GM21367 (cell line): ENCODE measurements around the gene PARD3.
"Not testable (repeated sequence)": the region's sequence is repeated elsewhere in the genome, so short reads cannot be mapped to it uniquely, and the experiment has no call there.

ENCODE experiments used
- ATAC-seq: cut with Tn5 transposase; IDR thresholded peaks from one replicate; pipeline ENCODE4 v1.9.1; 2021; ENCODE audit not compliant: unreplicated experiment

Gene PARD3

DNA sequence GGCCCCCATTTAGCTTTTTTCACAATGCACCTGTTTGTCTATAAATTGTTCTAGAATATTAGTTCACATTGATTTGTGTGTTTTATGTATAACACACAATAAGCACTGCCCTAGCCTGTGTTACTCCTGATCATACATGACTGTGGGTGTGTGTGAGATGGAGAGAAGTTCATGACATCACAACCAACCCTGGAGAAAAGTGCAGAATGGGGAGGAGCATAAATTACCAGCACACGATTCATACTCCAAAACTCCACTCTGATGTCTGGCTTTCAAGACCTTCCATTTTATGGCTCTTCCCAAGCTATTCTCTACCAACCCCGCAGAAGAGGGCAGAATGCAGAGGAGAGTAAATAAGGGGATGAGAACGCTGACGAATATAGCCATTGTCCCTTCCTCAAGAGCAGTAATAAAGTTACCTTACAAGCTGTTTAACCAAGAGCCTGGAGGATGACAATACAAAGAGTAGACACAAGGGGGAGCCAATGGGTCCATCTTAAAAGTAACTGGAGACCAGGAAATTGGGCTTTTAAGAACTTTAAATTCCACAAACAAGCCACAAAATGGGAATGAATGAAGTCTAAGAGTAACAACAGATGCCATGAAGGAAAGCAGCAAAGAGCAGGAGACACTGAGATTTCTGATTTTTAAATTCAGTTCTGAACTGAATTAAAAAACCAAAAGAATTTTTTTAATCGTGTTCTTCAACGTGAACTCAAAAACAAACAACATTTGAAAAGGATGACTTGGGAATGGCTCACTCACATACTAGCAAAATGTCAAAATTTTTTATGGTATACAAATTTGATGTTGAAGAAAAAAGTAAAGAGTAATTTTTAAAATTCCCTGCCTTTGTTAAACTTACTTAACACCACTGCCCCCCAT lies 159.6 kb downstream of the PARD3 start:
- ATAC-seq: no peak

DNA sequence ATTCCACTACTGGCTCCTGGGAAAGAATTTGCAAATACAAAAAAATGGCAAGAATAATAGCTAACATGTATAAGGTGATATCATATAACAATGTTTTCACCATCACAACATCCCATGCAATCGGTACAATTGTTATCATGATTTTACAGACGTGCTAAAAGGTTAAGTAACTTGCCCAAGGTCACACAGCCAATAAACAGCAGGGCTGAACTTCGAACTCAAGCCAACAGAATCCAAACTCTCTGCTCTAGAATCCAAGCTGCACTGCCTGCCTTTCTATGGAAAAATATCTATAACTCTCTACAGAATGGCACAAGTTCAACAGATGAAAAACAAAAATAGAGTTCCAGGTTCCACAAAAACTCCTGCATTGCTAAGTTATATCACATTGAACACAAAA lies 160.9 kb downstream of the PARD3 start:
- ATAC-seq: no peak

DNA sequence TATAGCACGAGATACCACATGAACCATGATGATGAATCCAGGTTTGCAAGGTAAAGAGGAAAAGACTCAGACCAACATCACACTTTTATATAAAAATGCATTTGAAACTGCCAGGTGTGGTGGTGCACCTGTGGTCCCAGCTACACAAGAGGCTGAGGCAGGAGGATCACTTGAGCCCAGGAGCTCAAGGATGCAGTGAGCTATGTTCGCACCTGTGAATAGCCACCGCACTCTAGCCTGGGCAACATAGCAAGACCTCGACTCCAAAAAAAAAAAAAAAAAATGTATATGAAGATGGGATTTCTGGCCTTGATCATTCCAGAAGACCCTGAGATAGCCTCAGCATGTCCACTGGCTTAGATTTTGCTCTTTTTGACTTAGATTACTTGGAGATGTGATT lies 161.6 kb downstream of the PARD3 start:
- no peak for ATAC-seq

DNA sequence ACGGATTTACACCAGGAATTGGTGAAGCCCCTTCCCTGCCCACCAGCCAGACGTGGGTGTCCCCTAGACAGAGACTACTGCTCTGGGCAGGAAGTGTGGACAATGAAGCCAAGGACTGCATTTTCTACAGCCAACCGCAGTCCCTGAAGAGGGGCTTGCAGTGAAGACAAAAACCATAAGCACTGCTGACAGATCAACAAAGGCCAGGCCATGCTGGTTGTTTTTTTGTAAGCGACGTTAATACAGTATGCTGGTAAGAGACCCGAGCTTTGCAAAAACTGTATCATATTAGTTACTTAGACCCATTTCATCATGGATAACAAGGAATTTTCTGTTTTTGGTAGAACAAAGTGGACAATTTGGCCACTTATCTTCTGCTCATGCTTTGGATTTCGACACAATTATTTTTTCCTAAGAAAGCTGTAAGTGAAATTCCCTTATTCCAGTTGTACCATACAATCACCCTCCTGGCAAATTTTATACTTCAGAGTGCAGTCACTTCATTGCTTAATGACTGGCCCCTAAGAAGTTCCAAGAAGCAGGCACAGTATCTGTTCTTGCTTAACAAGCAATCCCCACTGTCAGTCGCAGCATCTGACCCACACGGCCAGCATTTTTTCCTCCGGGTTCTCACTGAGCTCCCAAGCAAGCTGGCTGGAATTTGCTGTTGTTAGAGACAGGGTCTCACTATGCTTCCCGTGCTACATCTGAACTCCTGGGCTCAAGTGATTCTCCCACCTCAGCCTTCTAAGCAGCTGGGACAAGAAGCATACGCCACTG lies 163.5 kb downstream of the PARD3 start:
- ATAC-seq: no peak

DNA sequence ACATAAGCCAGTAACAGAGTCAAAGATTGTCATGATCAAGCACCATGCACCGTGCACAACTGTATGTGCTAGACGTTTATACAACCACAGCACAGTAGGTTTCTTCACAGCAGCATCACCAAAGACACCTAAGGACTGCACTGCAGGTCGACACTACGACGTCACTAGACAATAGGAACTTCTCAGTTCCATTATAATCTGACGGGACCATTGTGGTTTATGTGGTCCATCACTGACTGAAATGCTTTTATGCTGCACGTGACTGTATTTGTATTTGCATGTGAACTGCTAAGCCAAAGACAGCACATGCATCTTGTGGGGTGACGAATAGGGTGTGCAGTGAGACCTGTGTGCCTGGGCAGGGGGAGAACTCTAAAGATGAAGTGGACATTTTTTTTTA lies 164.9 kb downstream of the PARD3 start:
- ATAC-seq: no peak

DNA sequence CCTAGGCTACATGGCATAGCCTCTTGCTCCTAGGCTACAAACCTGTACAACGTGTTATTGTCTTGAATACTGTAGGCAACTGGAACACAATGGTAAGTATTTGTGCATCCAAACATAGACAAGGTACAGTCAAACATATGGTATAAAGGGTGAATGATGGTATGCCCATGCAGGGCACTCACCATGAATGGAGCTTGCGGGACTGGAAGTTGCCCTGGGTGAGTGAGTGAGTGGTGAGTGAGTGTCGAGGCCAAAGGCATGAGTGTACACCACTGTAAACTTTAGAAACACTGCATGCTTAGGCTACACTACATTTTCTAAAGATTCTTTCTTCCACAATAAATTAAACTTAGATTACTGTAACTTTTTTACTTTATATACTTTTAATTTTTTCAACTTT lies 165.7 kb downstream of the PARD3 start:
- no peak for ATAC-seq

DNA sequence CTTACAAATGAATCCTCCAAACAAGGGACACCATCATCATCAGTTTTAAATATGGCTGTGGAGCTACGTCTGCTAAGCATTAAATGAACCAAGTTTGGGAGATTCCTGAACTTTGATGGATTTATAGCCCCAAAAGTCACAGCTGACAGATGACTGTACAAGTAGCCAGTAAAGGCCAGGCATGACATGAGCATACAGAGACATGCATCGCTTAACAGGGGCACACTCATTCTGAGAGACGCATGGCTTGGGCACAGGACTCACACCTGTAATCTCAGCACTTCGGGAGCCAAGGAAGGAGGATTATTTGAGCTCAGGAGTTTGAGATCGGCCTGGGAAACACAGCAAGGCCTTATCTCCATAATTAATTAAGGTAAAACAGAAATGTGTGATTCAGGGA lies 166.2 kb downstream of the PARD3 start:
- no peak for ATAC-seq

DNA sequence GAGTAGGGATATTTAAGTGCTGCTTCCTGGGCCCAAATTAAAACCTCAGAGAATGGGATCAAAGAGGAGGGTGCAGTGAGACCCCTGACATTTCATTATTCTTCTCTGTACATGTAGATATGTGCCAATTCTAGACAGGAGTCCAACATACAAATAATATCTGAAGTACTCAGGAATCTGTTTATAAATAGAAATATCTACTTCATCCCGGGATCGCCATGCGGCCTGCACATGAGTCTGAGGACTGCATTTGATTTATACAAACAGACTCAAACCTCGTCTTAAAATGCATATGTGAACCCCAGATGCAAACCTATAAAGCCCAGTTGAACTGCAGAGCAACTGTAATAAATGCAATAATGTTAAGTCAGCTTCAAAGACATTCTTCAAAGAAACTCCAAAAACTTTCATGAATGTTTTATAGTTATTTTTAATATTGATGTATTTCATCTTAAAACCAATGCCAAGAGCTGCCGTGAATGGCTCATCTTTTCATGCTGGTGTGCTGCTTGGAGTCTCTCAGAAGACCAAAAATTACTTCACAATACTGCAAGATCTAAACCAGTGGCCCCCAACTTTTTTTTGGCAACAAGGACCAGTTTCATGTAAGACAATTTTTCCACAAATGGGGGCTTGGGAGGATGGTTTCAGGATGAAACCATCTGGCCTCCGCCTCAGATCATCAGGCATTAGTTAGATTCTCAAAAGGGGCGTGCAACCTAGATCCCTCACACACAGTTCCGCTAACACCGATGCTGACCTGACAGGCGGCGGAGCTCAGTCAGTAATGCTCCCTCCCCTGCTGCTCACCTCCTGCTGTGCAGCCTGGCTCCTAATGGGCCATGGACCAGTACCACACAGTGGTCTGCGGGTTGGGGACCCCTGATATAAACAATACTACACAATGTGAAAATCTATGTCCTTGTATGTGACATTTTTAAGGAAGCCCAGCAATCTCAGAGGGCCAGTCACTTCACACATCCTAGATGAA lies 166.9 kb downstream of the PARD3 start:
- ATAC-seq: no peak

DNA sequence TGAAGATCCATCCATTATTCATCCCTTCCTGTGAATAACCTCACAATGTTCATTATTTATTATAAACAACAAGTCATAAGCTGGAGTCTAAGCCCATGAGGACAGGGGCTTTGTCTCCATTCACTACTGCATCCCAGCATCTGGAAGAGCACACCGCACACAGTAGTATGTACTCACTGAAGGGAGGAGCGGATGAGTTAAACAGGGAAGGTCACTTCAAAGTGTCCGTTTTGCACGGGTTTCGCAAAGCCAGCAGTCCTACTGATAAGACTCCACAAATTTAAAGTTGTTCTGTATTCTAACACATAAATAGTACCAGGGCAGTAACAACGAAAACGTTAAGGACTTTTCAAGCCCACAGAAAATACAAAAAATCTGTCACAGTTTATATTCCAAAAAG lies 167.9 kb downstream of the PARD3 start:
- ATAC-seq: no peak

DNA sequence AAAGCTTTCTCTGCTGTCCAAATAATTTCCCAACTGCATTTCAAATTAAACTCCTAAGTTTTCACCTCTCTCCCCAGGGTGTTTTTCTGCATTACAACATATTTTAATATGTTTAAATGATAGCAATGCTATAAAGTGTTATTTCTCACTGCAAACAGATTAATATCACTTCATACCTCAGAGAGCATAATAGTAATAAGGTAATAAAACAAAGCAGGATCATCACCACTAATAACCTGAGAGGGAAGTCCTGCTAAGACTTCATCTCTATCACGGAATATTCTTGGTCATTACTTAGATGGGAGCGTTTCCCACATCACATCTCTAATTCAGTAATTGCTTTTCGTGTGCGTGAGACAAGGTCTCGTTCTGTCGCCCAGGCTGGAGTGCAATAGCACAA lies 168.8 kb downstream of the PARD3 start:
- ATAC-seq: no peak

DNA sequence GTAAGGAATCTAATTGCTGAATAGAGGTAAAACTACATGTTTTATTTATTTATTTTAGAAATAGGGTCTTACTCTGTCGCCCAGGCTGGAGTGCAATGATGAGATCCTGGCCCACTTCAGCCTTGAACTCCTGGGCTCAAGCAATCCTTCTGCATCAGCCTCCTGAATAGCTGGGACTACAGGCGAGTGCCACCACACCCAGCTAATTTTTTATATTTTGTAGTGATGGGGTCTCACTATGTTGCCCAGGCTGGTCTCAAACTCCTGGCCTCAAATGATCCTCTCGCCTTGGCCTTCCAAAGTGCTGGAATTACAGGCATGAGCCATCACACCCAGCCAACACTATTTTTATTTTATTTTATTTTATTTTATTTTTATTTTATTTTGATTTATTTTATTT lies 170.3 kb downstream of the PARD3 start:
- ATAC-seq: not testable (repeated sequence)

DNA sequence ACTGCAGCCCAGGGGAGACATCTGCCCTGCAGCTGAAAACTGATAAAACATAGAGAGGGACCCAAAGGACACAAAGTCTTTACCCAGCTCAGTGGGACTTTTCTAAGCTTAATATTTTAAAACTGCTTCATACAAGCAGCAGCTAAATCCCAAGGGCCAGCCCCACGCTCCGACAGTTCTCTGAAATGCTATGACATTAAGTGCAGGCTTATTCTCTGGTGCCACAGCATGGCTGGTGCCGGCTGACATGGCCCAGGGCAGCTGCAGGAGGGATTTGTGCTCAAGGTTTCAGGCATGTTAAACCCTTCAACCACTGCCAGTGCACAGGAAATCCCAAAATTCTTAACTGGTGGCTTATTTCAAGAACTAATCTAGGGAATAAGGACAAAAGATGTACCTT lies 170.9 kb downstream of the PARD3 start:
- ATAC-seq: no peak

DNA sequence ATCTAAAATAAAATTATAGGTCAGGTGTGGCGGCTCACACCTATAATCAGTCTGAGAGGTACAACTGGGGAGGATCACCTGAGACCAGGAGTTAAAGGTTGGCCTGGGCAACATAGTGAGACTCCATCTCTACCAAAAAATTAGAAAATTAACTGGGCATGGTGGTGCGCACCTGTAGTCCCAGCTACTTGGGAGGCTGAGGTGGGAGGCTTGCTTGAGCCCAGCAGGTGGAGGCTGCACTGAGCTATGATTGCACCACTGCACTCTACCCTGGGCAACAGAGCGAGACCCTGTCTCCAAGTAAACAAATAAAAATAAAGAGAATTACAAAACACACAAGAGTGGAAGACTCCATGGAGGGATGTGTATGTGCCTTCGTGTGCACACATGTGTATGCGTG lies 171.5 kb downstream of the PARD3 start:
- ATAC-seq: no peak

DNA sequence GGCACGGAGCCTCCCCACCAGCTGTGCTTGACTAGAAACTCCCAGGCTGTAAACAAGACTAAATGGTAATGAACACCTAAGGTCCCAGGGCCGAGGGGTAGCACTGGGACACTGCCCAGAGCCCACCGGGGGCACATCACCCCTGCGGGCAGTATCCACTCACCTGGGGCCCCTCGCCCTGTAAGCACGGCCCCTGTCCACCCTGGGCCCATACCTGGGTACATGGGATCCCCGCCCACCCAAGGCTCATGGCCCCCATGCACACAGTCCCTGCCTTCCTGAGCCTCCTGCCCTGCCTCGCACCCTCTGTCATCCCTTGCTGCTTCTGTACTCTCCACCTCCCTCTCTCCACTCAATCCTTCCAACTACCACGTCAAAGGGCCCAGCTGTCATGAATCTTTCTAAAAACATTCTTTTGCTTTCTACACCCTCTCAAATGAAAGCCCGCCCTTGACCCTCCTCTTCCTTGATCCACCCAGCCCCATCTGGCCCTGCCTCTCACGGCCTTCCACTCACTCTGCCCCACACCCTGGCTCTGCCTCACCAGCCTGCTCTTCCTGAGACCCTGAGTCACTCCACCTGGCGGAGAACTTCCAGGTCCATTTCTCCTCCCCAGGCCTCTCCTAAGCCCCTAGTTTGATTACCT lies 173.1 kb downstream of the PARD3 start:
- no peak for ATAC-seq

DNA sequence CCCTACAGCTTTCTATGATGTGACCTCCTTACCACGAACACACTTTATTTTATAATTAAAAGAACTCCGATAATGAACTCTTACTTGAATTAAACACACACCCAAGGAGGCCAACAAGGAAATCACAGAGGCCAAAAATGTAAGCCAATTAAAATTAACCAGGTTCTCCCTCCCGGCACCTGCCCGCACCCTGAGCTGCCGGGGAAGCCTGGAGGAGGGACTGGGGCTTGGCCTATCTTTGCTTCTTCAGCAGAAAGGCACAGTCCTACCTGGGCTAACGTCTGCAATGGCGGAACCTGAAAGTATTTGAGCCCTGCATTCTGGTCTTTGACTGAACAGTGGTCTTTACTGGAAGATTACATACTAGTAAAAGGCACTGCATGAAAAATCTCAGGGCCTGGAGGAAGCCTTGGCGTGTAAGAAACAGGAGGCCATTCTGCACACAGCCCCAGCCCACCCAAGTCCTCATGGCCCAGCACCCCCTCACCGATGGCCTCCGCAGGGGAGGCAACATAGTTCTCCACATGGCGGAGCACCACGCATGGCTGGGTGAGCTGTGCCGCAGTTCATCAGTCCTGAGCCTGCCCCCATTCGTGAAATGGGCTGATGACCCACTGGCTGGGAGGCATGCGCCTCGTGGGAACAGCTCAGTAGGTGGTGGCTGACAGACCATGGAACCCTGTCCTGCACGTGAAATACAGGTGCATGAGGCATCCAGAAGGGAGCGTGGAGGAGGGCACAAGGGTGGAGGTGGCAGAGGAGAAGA lies 173.8 kb downstream of the PARD3 start:
- ATAC-seq: no peak

DNA sequence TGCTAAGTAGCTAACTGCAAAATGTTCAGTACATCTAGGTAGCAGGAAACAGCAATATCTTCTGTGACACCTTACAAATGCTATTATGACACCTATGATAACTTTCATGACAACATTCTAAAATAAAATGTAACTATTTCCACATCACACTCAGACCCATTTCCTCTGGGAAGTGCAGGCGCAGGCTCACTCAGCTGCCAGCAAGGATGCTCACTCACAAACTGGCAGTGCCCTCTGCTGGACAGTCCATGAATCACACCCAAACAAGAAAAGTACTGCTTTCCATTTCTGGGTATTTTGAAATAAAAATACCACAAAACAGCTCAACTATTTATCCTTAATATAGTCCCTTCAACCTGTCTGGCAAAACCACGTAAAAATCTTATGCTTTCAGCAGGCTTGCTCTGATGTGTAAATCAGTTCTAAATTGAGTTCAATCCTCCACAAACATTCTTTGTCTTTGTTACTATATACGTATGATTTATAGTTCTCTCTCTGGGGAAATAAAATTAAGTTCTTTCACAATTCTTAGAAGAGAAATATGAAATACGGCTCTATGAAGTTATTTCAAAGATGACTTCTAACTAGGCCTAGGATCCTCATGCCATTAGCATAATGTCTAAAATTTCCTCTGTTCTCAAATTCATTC lies 176.6 kb downstream of the PARD3 start:
- ATAC-seq: peak; percentile 55

DNA sequence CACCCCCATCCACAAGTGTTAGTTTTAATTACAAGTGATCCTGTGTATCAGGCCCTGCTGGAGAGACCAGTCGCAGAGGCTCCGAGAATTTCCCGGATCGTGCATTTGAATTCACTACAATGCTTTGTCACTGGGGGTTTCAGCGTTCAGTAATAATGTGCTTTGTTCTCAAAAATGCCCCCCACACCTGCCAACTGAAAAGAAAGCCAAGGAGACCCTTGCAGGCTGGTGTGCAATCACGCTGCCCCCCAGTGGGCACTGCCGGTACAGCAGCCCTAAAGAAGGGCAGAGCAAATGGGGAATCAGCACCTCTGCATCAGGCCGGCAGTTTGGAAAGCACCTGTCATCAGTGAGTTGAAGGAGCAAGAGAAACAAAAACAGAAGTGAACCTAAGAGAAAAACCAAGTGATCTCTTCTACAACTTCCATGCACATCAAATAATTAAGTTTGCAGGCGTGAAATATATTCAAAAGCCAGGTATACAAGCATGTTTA lies 177.6 kb downstream of the PARD3 start:
- peak; percentile 76 for ATAC-seq

DNA sequence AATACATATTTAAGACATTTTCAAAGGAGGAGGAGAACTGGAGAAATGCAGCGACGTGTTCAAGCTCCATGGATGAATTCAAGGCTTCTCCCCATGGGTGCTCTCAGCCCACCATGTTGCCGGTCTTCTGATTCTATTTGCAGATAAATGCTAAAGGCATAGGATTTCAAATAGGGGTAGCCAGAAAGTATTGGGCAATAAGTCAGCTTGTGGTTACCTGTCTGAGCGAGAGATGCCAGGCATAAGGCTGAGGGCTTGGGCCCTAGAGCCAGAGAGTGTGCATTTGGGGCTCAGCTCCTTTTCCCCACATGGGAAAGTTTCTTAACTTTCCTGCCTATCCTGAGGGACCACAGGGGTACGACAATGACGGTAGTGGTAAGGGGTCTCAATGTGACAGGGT lies 180.0 kb downstream of the PARD3 start:
- ATAC-seq: no peak

DNA sequence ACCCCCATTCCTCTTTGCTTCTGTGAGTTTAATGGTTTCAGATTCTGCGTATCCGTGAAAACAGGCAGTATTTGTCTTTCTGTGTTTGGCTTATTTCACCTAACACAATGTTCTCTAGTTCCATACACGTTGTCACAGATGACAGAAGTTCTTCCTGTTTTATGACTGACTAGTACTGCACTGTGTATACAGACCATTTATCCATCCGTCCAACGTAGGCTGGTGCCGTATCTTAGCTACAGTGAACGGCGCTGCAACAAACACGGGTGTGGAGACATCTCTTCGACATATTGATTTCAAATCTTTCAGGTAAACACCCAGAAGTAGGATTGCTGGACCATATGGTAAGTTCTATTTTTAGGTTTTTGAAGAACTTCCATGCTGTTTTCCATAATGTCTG lies 181.7 kb downstream of the PARD3 start:
- ATAC-seq: no peak
